NCI-H2107 (cell line): ENCODE measurements around the gene CMSS1.
"Not testable (repeated sequence)": the region's sequence is repeated elsewhere in the genome, so short reads cannot be mapped to it uniquely, and the experiment has no call there.

Experiments
- DNase-seq: peaks from one replicate; lab custom pipeline; 2025; lab: John Stamatoyannopoulos, UW

The CMSS1 gene

GRCh38 chr3:100184948-100185570 lies 367.4 kb downstream of the CMSS1 start:
- no peak for DNase-seq

- no peak for DNase-seq
Measured at GRCh38 chr3:100185847-100186246, 368.2 kb downstream of the CMSS1 start.

DNA sequence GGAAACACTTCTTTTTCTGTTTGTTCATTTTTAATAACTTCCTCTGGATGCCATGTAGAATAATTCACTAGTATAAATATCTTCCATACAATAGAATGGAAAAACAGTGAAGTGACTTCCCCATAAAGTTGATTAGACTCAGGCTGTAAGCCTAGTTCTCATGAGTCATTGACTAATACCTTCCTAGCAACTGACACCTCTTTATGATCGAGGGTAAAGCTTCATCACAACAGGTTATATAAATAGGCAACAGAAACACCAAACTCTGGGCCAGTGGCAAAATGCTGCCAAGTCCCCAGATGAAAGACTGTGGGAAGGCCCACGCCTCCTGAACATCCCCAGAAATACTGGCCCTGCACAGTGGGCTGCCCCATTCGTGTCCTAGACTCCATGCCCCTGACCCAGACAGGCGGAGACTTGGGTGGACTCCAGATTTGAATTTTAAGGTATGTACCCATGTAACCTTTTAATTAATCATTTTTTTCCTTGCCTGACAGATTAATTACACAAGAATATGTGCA lies 371.8 kb downstream of the CMSS1 start:
- no peak for DNase-seq

DNA sequence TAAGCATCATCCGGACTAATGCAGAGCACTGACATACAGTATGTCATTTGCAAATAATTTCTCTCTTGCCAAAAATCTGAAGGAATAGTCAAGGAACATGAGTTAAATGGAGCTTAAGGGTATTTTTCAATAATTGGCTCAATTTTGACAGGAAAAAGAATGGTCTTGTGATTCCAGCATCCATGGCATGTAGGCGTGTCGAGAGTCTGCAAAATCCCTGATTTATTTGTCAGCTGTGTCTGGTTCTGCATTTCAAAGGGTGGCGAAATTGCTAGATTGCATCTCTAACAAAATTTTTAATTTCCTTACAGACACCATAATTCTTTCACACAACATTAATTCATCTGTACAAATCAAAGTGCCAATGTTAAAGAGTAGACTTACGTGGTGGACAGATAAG lies 377.7 kb downstream of the CMSS1 start:
- no peak for DNase-seq

- no peak for DNase-seq
Measured at GRCh38 chr3:100197876-100198275, 380.2 kb downstream of the CMSS1 start.

GRCh38 chr3:100198579-100199269 lies 381.1 kb downstream of the CMSS1 start:
- DNase-seq: no peak

GRCh38 chr3:100205171-100205570 lies 387.5 kb downstream of the CMSS1 start:
- no peak for DNase-seq

GRCh38 chr3:100206687-100207086 lies 389.0 kb downstream of the CMSS1 start:
- DNase-seq: no peak

GRCh38 chr3:100207886-100208285 lies 390.2 kb downstream of the CMSS1 start:
- DNase-seq: no peak

DNA sequence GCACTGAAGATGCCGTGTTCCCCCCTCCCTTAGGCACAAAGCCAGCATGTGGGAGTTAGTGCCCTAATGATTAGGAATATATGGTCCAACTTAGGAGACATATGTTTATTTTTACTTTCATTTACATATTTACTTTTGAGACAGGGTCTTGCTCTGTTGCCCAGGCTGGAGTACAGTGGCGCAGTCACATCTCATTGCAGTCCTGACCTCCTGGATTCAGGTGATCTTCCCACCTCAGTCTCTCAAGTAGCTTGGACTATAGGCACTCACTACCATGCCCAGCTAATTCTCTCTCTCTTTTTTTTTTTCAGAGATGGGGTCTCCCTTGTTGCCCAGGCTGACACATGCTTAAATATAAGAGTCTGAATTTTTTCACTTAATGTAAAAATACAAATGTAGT lies 391.5 kb downstream of the CMSS1 start:
- DNase-seq: no peak

- no peak for DNase-seq
Measured at GRCh38 chr3:100209948-100210771, 392.5 kb downstream of the CMSS1 start.

- peak; percentile 17 for DNase-seq
Measured at GRCh38 chr3:100210772-100211135, 393.1 kb downstream of the CMSS1 start.

DNA sequence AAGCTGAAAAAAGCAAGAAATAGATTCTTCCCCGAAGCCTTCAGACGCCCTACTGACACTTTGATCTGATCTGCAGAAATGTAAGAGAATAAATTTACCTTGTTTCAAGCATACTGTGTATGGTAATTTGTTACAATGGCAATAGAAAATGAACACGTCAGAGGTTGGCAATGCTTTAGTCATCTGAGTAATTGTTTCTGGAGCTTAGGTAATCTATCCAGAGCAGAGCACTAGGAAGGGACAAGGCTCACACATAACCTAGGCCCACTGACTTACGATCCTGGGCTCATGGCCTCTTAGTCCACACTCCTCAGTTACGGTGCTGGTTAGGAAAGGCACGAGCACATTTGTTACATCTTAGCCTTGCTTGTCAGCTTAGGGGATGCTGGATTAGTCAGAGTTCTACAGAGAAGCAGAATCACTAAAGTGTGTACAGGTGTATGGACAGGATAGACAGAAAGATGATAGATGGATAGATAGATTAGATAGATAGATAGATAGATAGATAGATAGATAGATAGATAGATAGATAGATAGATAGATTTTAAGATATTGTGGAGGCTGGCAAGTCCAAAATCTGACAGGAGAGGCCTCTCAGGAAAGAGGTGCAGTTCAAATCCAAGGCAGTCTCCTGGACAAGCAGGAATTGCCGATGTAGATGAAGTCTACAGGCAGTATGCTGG lies 396.4 kb downstream of the CMSS1 start:
- DNase-seq: no peak

GRCh38 chr3:100214574-100214964 lies 396.9 kb downstream of the CMSS1 start:
- DNase-seq: no peak

DNA sequence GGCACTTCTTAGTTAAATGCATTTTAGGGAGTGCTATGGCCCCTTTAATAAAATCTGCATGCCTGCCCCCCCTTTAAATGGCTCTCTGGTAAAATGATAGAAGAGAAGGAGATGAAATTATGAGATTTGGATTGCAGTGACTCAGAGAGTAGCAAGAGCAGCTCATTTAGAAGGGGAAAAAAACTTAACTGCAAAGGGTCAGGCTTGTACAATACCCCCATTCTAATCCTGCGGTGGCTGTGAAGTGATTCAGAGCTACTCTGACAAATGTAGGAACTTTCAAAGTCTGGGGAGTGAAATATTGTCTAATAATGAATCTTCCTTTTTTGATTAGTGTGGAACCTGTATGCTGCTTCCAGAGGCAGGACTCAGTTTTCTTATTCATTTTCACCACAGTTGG lies 399.1 kb downstream of the CMSS1 start:
- no peak for DNase-seq

DNA sequence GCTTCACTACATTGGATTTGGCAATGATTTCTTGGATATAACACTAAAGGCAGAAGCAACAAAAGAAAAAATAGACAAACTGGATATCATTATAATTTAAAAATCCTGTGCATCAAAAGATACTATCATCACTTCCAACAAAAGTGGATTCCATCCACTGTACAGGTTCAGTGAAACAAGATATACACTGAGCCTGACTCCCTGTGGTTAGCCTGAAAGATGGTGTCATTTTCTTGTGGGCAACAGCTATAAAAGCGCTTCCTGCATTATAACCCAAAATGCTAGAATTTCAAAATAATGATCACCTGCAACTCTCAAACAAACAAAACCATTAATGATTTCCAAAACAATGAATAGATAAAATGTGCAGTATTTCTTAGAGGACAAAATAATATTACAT lies 403.5 kb downstream of the CMSS1 start:
- no peak for DNase-seq

DNA sequence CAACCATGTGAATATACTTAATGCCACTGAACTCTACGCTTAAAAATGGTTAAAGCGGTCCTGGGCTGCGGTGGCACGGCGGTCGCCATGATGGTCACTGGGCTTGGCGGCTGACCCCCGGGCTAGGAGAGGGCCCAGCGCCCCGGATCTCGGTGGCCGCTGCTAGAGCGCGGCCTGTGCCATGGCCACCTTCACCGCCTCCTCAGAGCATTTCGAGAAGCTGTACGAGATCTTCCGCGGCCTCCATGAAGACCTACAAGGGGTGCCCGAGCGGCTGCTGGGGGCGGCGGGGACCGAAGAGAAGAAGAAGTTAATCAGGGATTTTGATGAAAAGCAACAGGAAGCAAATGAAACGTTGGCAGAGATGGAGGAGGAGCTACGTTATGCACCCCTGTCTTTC lies 407.5 kb downstream of the CMSS1 start:
- DNase-seq: no peak

DNA sequence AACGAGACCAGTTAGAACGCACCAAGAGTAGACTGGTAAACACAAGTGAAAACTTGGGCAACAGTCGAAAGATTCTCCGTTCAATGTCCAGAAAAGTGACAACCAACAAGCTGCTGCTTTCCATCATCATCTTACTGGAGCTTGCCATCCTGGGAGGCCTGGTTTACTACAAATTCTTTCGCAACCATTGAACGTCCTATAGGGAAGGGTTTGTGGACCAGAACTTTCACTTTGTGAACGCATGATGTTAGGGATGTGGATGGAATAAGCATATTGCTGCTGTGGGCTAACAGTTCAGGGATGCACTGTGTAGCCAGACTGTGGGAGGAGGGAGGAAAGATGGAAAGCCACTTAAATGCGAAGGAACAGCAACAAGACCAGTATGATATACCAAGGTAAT lies 408.2 kb downstream of the CMSS1 start:
- DNase-seq: no peak

GRCh38 chr3:100226712-100227429 lies 409.2 kb downstream of the CMSS1 start:
- DNase-seq: no peak

- no peak for DNase-seq
Measured at GRCh38 chr3:100227511-100227921, 409.9 kb downstream of the CMSS1 start.

DNA sequence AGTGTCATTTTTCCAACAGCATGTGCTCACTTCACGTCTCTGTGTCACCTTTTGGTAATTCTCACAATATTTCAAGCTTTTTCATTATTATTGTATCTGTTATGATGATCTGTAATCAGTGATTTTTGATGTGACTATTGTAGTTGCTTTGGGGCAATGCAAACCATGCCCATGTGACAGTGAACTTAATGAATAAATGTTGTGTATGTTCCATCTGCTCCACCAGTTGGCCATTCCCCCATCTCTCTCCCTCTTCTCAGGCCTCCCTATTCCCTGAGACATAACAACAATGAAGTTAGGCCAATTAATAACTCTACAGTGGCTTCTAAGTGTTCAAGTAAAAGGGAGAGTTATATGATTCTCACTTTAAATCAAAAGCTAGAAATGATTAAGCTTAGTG lies 410.6 kb downstream of the CMSS1 start:
- DNase-seq: no peak

DNA sequence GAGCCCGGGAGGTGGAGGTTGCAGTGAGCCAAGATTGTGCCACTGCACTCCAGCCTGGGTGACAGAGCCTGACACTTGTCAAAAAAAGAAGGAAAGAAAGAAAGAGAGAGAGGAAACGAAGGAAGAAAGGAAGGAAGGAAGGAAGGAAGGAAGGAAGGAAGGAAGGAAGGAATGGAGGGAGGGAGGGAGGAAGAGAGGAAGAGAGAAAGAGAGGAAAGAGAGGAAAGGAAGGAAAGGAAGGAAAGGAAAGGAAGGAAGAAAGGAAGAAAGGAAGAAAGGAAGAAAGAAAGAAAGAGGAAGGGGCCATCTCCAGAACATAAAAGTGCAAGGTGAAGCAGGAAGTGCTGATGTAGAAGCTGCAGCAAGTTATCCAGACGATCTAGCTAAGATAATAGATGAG lies 411.5 kb downstream of the CMSS1 start:
- DNase-seq: not testable (repeated sequence)
